GM21381 (cell line): ENCODE results near the gene ZNF22.

ENCODE experiments used
- ATAC-seq: cut with Tn5 transposase; IDR thresholded peaks from one replicate; pipeline ENCODE4 v1.9.1; 2021; ENCODE audit warnings: mild to moderate bottlenecking, moderate library complexity; ENCODE audit not compliant: unreplicated experiment

ZNF22 gene

DNA sequence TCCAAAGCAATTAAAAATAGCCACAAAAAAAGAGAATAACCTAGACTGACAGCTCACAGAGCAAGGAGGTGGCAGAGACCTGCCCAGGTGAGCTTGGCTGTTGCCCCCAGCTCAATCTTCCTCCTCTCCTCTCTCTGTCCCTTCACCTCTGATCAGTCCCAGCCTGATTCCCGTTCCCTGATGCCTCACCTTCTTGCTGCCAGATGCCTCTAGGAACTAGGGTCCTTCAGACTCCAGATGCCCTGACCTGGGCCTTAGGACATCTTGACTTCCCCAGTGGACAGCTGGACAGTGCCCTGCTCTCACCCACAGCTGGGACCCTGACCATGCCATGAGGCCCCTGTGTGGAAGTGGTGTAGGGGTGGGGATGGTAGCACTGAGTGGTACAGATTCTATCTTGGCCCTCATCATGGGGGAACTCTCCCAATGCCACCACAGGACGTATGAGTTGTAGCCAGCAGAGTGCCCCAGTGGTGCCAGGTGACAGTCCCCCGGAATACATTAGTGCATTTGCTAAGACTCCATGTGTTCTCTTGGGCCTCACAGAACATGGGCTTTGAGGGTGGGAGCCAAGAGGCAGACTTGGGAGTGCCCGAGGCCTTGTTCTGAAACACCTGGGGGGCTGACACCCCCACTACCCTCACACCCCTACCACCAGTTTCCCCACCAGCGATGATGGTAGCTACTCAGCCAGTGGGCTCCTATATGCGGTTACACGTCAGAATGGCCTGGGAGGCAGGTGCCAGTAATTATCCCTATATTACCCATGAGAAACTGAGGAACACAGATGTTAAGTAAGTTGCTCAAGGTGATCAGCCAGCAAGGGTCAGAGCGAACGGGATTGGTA, 24.1 kb upstream of the ZNF22 start:
- no peak for ATAC-seq

DNA sequence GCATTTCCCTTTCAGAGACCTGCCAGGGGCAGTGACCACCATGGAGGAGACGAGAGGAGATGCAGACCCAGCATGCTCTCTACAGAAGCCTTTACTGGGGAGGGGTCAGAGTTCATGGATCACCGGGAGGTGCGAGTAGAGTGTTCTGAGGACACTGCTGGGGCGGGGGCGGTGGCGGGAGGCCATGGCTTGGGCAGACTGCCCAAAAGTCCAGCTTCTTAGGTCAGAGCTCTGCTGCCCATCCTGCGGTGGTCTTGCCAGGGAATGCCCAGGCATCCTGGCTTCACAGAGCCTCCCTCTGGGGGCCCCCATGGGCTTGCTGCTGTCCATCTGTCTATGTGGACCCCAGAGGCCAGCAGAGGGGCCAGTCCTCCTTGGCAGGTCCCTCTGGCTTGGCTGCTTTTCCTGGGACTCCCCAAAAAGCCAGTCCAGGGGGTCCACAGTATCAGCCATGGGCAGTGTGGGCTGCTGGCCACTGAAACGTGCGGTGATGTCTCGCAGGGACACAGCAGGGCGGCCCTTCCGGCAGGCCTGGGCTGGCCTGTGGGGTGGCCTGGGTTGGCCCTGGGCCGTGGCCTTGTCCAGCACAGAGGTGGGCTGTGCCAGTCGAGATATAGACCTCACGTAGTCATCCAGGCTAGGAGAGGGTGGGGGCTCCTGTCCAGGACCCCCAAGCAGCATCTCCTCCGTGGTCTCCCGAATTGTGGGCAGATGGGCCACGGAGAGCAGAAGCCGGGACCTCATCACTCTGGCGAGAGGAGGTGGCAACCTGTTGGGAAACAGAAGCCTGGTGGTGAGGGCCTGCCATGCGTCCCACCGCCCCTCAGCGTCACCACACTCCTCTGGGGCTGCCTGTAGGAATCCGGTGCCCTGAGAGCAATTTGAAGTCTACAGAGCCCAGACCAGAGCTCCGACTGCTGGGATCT, 23.2 kb upstream of the ZNF22 start:
- no peak for ATAC-seq

DNA sequence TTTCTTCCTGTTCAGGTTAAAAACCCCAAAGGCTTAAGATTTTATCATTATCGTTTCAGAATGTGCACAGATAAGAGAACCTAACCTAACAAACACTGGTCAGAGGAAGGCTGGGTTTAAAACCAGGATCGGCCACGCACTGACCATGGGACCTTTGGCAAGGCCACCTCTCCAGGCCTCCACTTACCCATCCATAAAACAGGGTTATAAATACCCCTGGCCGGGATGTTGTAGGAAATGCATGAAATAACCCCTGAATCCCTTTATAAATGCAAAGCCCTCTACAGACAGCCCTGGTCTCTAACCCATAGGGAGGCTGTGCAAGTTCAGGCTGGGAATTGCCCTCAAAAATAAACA, 22.5 kb upstream of the ZNF22 start:
- ATAC-seq: no peak

DNA sequence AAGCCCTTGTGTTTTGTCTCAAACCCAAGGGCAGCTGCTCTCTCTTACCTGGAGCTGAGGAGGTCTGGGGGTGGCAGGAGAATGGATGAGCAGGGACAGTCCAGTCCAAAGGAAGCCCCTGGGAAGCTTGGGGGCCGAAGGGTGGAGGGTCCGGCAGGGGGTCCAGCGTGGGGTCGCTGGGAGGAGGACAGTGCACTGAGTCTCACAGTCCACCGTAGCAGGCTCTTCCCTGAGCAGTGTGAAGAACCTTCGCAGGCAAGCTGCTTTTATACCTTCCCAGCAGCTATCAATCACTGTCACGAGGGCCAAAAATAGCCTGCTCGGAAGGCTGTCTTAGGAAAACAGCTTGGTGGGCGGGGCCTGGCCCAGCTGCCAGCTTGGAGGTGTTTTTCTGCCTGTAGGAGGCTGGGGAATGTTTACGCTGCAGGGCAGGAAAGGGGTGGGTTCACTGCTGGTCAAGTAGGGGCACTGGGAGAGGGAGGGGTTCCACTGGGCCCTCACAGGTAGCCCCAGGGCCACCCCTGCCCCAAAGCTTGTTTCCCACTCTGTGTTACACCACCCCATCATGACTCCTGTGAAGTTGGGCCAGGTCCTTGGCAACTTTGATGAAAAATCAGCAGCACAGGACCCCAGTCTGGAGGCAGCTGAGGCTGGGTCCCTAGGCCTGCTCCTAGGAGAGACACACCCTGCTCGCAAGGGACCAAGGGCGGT, 22.0 kb upstream of the ZNF22 start, which contains the start of gene DEPP1:
Gene DEPP1, minus strand, starts transcription at position 240 of the 711 bp plus-strand sequence. CDS start 779 bp downstream, outside the sequence.
- ATAC-seq: no peak

DNA sequence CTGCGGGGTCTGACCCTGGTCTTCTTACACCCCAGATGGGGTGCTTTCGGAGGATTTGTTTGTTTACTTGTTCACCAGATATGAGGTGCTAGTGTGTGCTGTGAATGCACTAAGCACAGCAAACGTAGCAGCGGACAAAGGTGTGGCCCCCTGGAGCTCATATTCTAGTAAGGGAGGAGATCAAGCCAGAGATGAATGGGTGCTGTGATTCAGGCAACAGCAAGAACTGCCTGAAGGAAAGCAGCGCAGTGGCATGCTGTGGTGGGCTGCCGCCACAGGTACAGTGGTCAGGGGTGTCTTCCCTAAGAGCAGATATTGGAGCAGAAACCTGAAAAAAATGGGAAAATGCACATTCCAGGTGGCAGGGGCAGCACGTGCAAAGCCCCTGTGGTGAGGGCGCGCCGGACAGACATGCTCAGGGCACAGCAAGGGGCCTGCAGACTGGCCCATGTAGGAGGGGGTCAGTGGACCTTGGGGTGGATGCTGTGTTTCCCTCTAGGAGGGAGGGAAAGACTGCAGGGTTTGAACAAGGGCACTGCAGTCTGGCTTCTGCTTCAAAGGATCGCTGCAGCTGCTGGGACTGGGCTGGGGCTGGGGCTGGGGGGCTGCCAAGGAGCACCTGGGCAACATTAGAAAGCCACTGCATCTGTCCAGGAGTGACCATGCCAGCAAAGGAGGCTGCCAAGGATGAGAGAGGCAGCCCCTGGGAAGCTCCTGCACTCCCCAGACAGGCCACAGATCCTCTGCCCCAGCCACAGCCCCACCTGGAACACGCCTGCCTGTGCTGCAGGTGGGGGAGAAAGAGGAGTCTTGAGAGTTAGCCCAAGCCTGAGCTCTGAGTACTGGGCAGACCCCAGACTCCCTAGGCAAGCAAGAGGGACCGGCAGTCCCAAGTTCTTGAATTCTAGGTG, 21.2 kb upstream of the ZNF22 start:
- no peak for ATAC-seq

DNA sequence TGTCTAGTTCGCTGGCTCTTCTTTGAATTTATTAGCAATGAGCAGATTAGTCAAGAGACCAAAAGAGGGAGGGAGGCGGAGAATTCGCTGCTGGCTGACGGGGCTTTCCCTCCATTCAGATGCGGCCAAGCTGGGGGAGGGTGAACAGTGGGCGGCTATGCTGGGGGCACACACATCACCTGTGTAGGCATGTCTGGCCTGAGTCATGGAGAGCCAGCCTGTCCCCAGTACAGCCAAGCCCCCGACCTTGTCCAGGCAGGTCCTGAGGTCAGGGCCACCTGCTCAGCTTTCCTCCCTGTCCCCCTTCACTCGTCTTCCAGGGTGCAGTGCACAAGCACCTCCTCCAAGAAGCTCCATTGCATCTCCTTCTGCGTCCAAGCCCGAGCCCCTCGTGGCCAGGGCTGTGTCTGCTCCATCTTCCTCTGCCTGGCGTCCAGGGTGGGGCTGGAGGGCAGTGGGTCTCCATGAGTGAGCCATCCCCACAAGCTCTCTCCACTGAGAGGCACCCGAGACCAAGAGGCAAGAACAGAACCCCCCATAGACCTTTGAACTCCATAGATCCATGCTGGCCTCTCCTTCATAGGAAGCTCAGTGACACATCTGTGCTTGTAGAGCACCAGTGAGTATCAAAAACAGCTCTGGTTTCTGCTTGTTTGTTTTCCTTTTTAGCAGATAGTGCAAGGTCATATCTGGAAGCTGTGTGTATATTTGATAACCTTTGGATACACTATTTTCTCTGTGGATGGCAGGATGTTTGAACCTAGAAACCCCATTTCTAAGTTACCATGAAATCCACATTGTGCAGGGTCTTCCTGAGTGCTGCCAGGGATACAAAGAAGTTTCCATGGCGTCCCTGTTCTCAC, 20.2 kb upstream of the ZNF22 start:
- ATAC-seq: no peak

DNA sequence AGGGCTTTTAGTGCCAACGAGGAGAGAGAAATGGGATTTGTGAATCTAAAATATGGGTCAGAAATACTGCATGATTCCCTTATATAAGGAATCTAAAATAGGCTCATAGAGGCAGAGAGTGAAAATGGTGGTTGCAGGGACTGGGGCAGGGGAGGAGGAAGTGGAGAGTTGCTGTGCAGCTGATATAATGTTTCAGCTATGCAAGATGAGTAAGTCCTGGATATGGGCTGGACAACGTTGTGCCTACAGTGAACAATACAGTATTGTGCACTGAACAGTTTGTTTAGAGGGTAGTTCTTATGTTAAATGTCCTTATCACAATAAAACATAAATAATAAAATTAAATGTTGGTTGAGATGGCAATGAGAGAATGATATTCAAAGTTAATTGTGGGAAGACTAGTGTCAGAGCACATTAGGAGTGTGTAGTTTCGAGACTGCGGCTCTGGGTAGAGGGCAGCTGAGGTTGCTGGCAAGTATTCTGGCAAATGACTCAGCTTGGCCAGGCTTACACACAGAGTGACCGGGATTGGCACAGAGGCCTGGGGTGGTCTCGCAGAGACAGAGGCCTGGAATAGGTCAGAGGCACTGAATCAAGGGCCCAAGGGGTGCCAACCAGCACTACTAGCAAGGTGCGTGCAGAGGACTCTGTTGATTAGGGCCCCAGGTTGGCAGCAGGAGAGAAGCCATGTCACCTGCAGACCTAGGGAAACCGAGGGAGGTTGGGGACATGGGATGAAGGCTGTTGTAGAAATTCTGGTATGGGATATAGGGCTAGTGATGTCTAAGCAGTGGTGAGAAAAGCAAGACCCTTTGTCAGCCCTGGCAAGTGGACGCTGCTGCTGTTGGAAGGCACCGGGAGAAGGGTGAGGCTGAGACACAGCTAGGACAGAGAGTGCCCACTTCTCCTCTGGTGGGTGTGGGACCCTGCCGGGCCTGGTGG, 19.3 kb upstream of the ZNF22 start:
- no peak for ATAC-seq

DNA sequence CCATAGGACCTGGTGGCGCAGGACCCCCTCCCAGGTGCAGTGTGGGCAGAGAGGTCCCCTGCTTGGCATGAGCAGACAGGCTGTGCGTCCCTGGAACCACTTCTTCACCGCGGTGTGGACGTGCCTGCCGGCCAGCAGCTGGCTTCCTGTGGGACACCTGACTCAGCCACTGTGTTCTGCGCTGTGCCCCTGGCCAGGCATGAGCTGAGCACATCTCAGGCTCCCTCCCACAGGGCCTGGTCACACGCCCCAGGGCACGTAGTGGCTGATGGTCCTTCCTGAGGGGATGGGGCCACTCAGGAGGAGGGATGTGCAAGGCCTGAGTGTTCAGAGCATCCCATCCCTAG, 18.6 kb upstream of the ZNF22 start:
- ATAC-seq: no peak

DNA sequence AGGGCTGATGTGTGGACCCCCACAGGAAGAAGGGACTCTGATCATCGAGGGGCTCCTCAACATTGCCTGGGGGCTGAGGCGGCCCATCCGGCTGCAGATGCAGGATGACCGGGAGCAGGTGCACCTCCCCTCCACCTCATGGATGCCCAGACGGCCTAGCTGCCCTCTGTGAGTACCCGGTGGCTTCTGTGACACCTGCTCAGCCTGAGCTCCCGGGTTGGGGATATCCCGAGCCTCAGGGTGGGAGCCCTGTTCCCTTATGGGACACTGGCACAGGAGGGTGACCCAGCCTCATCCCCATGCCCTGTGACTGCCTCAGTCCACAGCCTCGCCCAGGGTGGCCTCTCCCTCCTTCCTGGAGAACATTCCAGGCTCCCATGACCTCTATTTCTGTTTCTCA, 18.2 kb upstream of the ZNF22 start:
- ATAC-seq: no peak

DNA sequence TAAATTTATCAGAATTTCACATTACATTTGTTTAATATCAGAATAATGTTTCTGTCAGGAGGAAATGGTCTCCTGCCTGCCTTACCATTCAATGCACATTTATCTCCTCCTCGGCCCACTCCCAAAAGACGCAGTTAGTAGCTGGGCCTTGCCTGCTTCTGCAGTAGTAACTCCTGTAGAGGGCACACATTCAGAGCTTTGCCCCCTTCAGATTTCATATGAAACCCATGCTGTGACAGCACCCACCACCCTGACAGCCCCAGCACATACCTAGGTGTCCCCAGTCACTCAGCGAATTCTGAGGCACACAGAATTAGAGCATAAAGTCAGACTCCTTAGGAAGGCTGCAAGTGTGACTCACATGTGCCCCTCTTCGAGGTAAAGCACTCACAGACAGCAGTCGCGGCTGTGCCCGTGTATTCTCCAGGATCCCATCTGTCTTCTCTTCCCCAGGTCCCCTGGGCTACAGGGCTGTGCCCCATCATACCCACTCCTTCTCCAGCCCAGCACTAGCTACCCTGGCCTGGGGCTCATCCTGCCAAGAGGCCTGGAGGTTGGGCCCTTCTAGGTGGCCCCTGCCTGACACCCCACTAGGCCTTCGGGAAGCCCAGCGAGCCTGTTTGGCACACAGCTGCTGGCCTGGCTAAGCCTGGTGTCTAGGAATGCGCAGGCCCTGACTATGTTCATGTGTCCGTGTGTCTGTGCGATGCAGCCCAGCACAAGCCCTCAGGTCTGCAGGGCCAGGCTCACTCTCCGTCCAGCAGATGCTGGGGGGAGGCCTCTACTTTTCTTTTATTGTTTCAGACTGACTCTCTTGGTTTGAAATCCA, 17.4 kb upstream of the ZNF22 start:
- no peak for ATAC-seq

DNA sequence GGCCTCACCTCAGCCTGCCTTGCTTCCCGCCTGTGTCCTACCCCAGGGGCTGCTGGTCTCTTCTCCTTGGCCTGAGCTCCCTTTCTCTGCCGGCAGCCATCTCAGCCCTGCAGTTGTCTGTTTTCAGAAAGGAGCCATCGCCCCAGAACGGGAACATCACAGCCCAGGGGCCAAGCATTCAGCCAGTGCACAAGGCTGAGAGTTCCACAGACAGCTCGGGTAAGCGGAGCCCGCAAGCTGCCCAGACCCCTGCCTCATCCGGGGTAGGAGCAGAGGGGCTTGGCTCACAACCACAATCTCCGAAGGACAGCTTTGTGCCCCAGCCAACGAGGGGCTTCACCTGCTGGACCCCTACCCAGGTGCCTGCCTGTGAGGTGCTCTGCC, 16.8 kb upstream of the ZNF22 start:
- no peak for ATAC-seq

DNA sequence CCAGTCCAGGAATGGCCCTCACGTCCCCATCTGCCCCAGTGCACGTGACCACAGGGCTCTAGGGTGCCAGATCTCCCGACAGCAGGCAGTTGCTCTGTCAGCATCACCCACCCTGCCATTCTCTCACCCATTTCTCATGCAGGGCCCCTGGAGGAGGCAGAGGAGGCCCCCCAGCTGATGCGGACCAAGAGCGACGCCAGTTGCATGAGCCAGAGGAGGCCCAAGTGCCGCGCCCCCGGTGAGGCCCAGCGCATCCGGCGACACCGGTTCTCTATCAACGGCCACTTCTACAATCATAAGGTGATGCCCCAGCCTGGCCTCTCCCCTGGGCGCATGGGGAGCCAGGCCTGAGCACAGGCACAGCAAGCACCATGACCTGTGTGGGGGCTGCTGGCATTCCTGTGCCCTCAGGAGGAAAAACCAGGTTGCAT, 16.0 kb upstream of the ZNF22 start:
- ATAC-seq: no peak

DNA sequence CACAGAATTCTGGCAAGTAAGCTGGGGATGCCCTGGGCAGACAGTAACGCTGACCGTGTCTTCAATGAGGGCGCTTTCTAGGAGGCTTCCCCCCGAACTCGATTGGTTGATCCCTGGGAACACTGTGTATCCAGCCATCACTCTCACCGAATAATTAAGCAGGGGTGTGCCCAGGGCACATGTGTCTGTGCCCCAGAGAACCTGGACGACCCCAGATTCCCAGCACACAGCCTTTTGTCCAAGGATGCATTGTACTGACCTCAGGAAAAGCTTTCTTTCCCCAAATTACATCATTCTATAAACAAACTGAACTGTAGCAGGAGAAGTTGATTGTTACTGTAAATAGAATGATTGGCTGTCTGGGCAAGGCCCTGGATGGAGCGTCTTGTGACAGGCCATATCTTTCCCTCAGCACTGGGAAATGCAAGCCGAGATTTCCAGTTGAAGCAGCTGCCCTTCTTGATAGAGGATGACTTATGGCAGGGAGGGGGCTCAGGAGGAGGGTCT, 15.5 kb upstream of the ZNF22 start:
- ATAC-seq: no peak

DNA sequence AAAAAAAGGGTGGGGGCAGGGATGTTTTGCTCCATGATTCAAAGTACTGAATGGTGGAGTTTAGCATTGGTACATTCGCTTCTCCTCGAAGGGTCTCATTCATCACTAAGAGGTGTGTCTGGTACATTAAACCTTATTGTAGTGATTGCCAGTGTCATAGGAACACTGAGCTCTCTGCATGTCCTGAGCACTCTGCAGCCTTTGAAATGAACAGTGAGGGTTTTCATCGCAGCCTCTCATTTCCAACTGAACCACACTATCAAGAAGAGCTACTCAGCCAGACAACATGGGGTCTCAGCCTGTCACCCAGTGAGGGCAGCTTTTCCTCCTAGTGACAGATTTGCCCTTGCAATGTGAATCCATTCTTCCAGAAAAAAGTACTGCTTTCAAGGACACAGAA, 14.5 kb upstream of the ZNF22 start:
- ATAC-seq: no peak

DNA sequence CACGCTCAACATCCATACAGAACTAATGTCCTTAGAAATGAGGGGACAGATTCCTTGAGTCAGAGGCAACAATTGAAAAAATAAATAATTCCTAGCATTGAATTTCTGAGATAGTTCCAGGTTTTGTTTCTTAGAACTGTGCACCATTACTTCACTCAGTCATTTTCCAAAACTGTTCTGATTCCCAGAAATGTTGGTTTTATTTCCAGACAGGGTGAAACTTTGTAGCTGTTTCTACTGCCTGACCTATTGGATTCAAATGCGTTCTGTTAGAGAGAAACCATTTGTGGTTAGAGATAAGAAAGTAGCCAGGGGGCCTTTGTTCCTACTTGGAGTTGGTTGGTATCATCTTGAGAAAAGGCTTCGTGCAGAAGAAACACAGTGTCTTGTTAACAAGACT, 14.1 kb upstream of the ZNF22 start:
- ATAC-seq: no peak

DNA sequence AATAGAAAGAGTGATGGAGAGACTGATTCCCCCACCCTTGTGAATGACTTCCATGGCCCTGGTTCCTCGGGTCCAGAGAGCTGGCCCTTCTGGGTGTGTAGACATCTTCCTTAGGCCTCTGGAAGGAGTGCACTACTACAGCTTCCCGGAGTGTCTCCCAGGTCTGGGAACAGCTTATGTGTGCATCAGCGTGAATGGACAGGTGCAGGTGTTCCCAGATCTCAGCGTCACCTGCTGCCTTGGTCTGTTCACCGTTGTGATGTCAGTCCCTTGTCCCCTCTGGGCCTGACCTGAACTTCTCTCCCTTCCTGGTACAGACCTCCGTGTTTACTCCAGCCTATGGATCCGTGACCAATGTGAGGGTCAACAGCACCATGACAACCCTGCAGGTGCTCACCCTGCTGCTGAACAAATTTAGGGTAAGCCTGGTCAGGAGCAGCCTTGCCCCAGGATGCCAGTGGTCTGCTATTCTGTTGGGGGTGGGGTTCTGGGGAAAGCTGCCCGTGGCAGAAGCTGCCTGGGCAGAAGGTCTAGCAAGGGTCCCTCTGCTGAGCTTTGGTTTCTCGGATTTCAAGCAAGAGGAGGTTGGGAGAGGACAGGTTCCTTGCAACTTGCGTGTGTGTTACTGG, 11.7 kb upstream of the ZNF22 start:
- ATAC-seq: no peak
